ENCODE measurements around the gene KRTAP10-10. TPM values are rescaled to one million over a fixed set of nuclear protein-coding genes. Genes with fewer than 3 reads are reported as not detected.

KRTAP10-10 gene
- total RNA-seq, 1 donor from 2014 or later: not detected

DNA sequence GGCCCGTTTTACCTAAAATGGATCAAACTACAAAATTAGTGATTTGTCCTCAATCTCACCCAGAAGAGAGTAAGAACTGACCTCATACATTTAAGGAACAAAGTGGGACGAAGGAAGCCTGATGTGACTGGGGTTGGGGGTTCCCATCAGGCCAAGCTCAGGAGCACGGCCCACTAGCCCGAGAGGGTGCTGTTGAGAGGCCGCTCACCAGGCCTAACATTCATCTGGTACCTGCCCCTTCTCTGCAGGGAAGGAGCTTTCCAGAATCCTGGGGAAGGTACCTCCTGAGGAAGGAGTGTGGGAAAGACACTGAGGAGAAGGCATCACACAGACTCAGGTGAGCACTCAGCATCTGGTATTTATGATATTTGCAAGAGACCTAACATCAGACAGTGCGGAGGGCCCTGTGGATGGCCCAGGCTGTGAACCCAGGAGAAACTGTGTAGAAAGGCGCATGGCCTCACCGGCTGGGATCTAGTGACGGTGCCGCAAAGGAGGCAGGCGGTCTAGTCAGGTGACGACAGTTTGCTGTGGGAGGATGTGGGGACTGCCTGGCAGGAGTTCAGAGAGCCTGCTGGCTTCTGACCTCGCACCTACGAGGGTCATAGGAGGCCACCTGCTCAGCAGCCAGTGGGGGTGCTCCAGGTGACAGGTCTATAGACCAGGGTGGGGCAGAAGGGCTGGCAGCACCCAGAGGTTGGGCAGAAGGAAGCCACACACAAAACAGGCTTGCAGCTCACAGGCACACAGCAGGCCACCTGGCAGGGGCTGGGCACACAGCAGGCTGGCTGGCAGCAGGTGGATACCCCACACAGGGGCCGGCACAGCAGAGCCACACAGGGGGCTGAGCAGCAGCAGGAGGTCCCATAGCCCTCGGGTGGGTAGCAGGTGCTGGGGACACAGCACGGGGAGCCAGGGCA is 16.8 kb downstream of the KRTAP10-10 start:
- no peak for TF ChIP-seq CTCF (IDR thresholded peaks at IDR 0.05; ENCODE audit: insufficient read depth, low read length, severe bottlenecking)
- H3K4me3 ChIP-seq (ENCODE audit: low read depth, low read length): no peak overlapping the region
- H3K27me3 ChIP-seq (ENCODE audit: control insufficient read depth, insufficient read depth, low read length): no peaks in the 10 kb centered on the region
- peak; percentile 50 for FAIRE-seq
- no peaks in the 10 kb centered on the region for H3K36me3 ChIP-seq (ENCODE audit: control insufficient read depth, insufficient read depth, low read length)
- no peak for DNase-seq (ENCODE audit: low read depth)

- no peak for DNase-seq (ENCODE audit: low read depth)
- Histone ChIP-seq H3K36me3 (ENCODE audit: control insufficient read depth, insufficient read depth, low read length) (no peaks in the 10 kb centered on the region), H3K27me3 (ENCODE audit: control insufficient read depth, insufficient read depth, low read length) (no peaks in the 10 kb centered on the region), H3K4me3 (ENCODE audit: low read depth, low read length) (no peak within 1 kb of the TSS)
- FAIRE-seq: peak; percentile 91
- no peak for TF ChIP-seq CTCF (IDR thresholded peaks at IDR 0.05; ENCODE audit: insufficient read depth, low read length, severe bottlenecking)
These were observed 17.5 kb downstream of the KRTAP10-10 start, which contains the start of gene KRTAP12-4 for GRCh38 chr21:44654576-44655175. Gene KRTAP12-4, minus strand, starts transcription at chr21:44654659. Its CDS starts 45 bp downstream, at chr21:44654614.

- no peak for FAIRE-seq
- H3K36me3 ChIP-seq (ENCODE audit: control insufficient read depth, insufficient read depth, low read length): no peaks in the 10 kb centered on the region
- TF ChIP-seq CTCF (IDR thresholded peaks at IDR 0.05; ENCODE audit: insufficient read depth, low read length, severe bottlenecking): no peak
- H3K4me3 ChIP-seq (ENCODE audit: low read depth, low read length): no peak overlapping the region
- DNase-seq (ENCODE audit: low read depth): no peak
- no peaks in the 10 kb centered on the region for H3K27me3 ChIP-seq (ENCODE audit: control insufficient read depth, insufficient read depth, low read length)
These were observed 19.7 kb downstream of the KRTAP10-10 start for GRCh38 chr21:44656868-44657267.

GRCh38 chr21:44657635-44658540 is 20.7 kb downstream of the KRTAP10-10 start, which contains the start of gene KRTAP12-3:
Gene KRTAP12-3, plus strand, starts transcription at chr21:44657932. Its CDS starts 48 bp downstream, at chr21:44657980.
- FAIRE-seq (peak; percentile 68), DNase-seq (ENCODE audit: low read depth) (no peak)
- no peak within 1 kb of the TSS for H3K4me3 ChIP-seq (ENCODE audit: low read depth, low read length)
- TF ChIP-seq CTCF (IDR thresholded peaks at IDR 0.05; ENCODE audit: insufficient read depth, low read length, severe bottlenecking): no peak
- no peaks in the 10 kb centered on the region for H3K27me3 ChIP-seq (ENCODE audit: control insufficient read depth, insufficient read depth, low read length)
- H3K36me3 ChIP-seq (ENCODE audit: control insufficient read depth, insufficient read depth, low read length): no peaks in the 10 kb centered on the region

DNA sequence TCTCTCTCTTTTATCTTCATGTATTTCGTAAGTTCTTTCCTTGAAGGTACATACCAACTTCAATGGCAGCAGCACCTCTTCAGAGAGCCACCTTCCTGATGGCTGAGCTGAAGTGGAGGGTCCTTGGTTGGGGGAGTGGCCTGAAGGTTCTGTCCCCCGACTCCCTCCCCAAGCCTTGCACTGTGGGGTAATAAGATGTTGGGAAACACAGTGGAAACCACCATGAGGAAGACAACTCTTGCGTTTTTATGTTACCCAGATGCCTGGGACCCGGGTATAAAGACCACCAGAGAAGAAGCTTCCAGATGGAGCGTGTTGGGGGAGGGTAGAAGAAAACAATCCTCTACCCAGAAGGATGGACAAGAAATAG is 21.4 kb downstream of the KRTAP10-10 start:
- no peaks in the 10 kb centered on the region for H3K27me3 ChIP-seq (ENCODE audit: control insufficient read depth, insufficient read depth, low read length)
- H3K4me3 ChIP-seq (ENCODE audit: low read depth, low read length): no peak overlapping the region
- no peak for FAIRE-seq
- no peak for TF ChIP-seq CTCF (IDR thresholded peaks at IDR 0.05; ENCODE audit: insufficient read depth, low read length, severe bottlenecking)
- H3K36me3 ChIP-seq (ENCODE audit: control insufficient read depth, insufficient read depth, low read length): no peaks in the 10 kb centered on the region
- no peak for DNase-seq (ENCODE audit: low read depth)

All from bronchial epithelial cell (primary cell).